Motor neuron (in vitro differentiated cells): ENCODE results near the gene PADI1. TPM values are rescaled to one million over a fixed set of nuclear protein-coding genes. Genes with fewer than 3 reads are reported as not detected.

Experiments used
- ATAC-seq, 8 experiments: fragments of 200-7000 bp; cut with Tn5 transposase; replicated peaks in 6 of 8; 2 replicates each; pipeline ENCODE4 v1.8.0; 2021; ENCODE audit warnings: mild to moderate bottlenecking in 8 of 8, moderate library complexity in 8 of 8
- H3K27ac ChIP-seq, 2 donors: fragments of 250-450 bp; sonication (Bioruptor Pico); 2 replicates each; pipeline ENCODE4 v1.9.0; 2021; ENCODE audit warnings: antibody characterized with exemption in 2 of 2, mild to moderate bottlenecking in 2 of 2, moderate library complexity in 1 of 2
- H3K4me1 ChIP-seq, 2 donors: fragments of 250-450 bp; sonication (Bioruptor Pico); replicated peaks in 1 of 2; 2 replicates each; pipeline ENCODE4 v1.6.1; 2021; ENCODE audit warnings: antibody characterized with exemption in 2 of 2, mild to moderate bottlenecking in 2 of 2, moderate library complexity in 1 of 2
- H3K4me3 ChIP-seq, 5 donors: fragments of 250-450 bp; sonication (Bioruptor Pico); 2 replicates each; pipeline ENCODE4 v1.9.0; 2021; ENCODE audit warnings: antibody characterized with exemption in 5 of 5, mild to moderate bottlenecking in 5 of 5, moderate library complexity in 4 of 5
- WGBS, 10 experiments: fragments of 450-650 bp; shearing (Covaris generic); methylation state at CpG; one replicate each; pipeline ENCODE4 v1.0.0; 2022; 5-methylcytosine and 5-hydroxymethylcytosine counted together
- in situ Hi-C, 9 experiments: fragments of 400-800 bp; cut with MboI; loops; one replicate each; pipeline ENCODE4 v1.15.0; 2021; ENCODE audit warnings: low sequenced_read_pairs in 9 of 9, low pct_unique_long_range_greater_than_20kb in 2 of 9; ENCODE audit not compliant: unreplicated experiment in 9 of 9
- total RNA-seq, 8 experiments: library from RNA; unstranded; fragments of 300-600 nt; gene quantifications; 2 replicates each; pipeline versions ENCODE4 v1.2.3 to v1.2.4, GENCODE V29; 2022

PADI1 gene
- total RNA-seq, 8 experiments from 2014 or later = 0.05 to 1.1 (median 0.29) TPM; not detected in 1

DNA sequence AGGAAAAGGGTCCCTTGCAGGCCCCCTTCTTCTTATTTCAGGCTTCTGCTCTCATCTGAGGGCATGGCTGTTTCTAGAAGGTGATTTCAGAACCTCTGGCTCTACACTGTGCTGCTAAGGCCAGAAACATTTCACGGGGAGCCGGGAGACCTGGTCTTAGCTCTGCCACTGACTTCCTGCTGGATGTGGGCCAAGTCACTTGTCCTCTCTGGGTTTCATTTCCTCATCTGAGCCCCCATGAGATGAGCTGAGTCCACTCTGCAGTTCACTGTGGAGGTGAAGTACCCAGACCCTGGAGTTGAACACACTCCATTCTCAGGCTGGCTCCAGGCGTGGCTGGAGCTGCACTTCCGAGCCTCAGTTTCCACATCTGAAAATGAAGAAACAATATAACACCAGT is 2.1 kb downstream of the PADI1 start:
- 25 to 94% (median 60%) methylated on average over 2 to 3 of the region's 4 CpGs; no CpG with 5 or more reads in 5 of the 10 experiments for WGBS, 10 experiments
- Histone ChIP-seq H3K27ac (no peak overlapping the region), H3K4me1 (peaks cover 5 to 16% of the 10 kb centered on the region in 2 donors), H3K4me3 (no peak overlapping the region)
- no peak for ATAC-seq
- in situ Hi-C loops = no loop called here

DNA sequence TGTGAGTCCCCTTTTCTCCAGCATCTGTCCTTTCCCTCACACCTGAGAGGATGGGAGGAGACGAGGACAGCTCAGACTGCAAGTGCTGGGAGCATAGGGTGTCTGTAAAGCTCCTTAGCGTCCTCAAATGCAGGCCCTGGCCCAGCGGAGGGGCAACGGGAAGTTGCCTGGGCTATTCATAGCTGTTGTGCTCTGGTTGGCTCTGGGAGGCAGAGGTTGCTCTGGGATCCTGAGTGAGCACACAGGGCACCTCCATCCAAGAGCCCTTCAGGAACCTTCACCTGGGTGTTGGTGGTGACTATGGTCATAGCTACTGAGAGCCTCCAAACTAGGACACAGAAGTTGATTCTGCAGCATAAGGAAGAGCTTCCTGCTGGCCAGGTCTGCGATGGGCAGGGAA is 2.6 kb downstream of the PADI1 start:
- in situ Hi-C loops = no loop called here
- Histone ChIP-seq H3K27ac (no peak overlapping the region), H3K4me1 (peaks cover 7 to 21% of the 10 kb centered on the region in 2 donors), H3K4me3 (no peak overlapping the region)
- WGBS, 10 experiments = 60 to 92% (median 85%) methylated on average over 2 to 4 of the region's 5 CpGs; no CpG with 5 or more reads in 6 of the 10 experiments
- ATAC-seq = peak in 1 of 8 experiments; percentile 2

DNA sequence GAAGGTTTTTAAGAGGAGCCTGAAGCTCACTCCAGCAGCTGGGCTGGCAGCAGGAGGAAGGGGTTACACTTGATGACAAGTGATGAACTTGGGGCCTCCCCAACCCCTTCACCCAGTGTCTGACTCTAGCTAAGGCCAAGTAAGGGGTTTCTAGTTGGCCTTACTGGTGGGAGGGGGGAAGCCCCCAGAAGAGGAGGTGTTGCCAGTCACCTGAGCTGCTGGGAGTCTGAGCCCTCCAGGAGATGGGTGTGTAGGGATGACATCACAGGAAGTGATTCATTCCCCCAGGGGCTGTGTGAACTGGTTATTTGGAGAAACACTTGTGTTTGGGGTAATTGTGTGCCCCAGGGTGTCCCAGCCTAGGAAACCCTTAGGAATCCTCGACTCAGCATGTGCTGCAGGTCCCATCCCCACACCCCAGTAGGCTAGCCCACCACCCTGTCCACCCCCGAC is 3.1 kb downstream of the PADI1 start:
- WGBS, 10 experiments = 0% methylated on average over 1 of the region's 2 CpGs; no CpG with 5 or more reads in 9 of the 10 experiments
- no peak overlapping the region for H3K4me3 ChIP-seq
- in situ Hi-C loops = no loop called here
- no peak overlapping the region for H3K27ac ChIP-seq
- ATAC-seq = peak; percentile 25 to 85 (median 63)
- H3K4me1 ChIP-seq = peaks cover 10 to 26% of the 10 kb centered on the region in 2 donors

DNA sequence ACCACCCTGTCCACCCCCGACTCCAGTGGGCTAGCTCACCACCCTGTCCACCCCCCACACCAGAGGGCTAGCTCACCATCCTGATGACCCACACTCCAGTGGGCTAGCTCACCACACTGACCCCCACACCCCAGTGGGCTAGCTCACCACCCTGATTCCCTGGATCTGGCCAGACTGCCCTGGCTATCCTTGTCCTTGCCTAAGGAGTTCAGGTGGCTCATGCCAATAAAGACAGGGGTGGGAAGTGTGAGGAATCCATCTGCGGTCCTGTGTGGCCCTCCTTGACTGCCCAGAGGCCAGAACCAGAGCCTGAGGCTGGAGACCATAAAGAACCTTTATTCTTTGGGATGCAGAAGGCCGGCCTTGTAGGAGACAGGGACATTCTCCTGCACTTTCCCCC is 3.6 kb downstream of the PADI1 start:
- peaks cover 14 to 31% of the 10 kb centered on the region in 2 donors for H3K4me1 ChIP-seq
- no peak for ATAC-seq
- no peak overlapping the region for H3K27ac ChIP-seq
- in situ Hi-C loops = no loop called here
- 100% methylated on average over 1 of the region's 3 CpGs; no CpG with 5 or more reads in 6 of the 10 experiments for WGBS, 10 experiments
- no peak overlapping the region for H3K4me3 ChIP-seq

DNA sequence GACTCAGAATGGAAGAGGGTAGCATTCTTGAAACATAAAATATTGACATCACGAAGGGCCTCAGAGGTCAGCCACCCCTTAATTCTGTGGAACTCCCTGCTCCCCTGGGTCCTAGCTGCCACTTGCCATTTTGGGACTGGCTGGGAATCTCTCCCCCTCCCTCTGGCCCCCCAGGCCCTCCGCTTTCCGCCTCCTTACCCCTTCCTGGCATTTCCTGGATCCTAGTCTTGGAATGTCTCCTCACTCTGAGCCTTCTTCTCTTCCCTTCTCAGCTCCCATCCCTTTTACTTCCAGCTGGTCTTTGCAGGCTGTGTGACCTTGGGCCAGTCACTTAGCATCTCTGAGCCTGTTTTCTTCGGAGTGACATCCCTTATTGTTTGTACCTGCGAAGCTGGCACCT is 4.5 kb downstream of the PADI1 start:
- Histone ChIP-seq H3K27ac (no peak overlapping the region), H3K4me1 (peaks cover 14 to 35% of the 10 kb centered on the region in 2 donors), H3K4me3 (no peak overlapping the region)
- in situ Hi-C loops = no loop called here
- no peak for ATAC-seq
- WGBS, 10 experiments = 40 to 100% (median 75%) methylated on average over 1 to 5 of the region's 5 CpGs; no CpG with 5 or more reads in 1 of the 10 experiments

DNA sequence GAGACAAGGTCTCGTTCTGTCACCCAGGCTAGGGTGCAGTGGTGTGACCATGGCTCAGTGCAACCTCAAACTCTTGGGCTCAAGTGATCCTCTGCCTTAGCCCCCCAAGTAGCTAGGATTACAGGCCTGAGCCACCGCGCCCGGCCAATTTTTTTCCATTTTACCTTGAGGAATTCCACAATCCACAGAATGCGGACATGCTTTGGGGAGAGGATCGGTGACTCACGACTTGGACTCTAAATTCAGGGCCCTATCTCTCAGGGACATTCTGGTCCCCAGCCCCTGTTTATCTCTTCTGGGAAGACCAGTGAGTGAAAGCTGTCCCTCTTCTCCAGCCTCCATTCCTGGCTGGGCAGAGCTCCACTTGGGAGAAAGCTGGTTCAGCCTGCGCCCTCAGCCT is 5.2 kb downstream of the PADI1 start:
- Histone ChIP-seq H3K27ac (no peak overlapping the region), H3K4me1 (peaks cover 14 to 35% of the 10 kb centered on the region in 2 donors), H3K4me3 (no peak overlapping the region)
- in situ Hi-C loops = no loop called here
- WGBS, 10 experiments = 69 to 100% (median 91%) methylated on average over 1 to 8 of the region's 8 CpGs; no CpG with 5 or more reads in 2 of the 10 experiments
- ATAC-seq = no peak

DNA sequence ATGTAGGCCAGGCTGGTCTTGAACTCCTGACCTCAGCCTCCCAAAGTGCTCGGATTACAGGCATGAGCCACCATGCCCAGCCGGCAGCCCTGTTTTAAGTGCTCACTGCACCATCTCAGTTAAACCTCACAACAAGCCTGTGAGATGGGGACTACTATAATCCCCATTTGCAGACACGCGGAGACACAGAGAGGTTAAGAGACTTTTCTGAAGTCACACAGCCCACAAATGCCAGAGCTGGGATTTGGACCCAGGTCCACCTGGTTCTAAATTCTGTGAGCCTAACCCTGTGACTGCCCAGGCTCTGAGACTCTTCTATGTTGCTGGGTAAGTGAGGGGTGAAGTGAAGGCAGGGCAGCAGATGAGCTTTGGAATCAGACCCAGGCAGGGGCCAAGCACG is 6.4 kb downstream of the PADI1 start:
- WGBS, 10 experiments = 82 to 100% (median 100%) methylated on average over 1 to 5 of the region's 5 CpGs; no CpG with 5 or more reads in 1 of the 10 experiments
- Histone ChIP-seq H3K4me3 (no peak overlapping the region), H3K27ac (no peak overlapping the region), H3K4me1 (peaks cover 14 to 31% of the 10 kb centered on the region in 2 donors)
- ATAC-seq = no peak
- in situ Hi-C loops = no loop called here

DNA sequence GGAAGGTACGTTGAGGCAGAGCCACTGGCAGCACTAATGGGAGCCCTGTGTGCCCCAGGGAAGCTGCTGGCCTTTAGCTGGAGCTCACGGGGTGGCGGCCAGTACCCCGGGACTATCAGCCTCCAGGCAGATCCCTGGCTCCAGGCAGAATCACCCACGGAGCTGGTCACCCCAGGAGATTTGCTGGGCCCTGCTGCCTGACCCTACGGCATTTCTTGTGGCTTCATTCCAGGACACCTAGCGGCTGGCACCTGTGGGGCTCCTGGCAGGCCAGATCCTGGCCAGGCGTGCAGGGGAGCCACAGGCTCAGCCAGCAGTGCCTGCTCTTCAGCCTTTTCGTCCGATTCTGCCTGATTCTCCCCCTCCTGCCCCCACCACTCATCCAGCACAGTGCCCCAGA is 7.1 kb downstream of the PADI1 start:
- no peak overlapping the region for H3K27ac ChIP-seq
- 40 to 92% (median 84%) methylated on average over 1 to 5 of the region's 10 CpGs; no CpG with 5 or more reads in 4 of the 10 experiments for WGBS, 10 experiments
- ATAC-seq = no peak

DNA sequence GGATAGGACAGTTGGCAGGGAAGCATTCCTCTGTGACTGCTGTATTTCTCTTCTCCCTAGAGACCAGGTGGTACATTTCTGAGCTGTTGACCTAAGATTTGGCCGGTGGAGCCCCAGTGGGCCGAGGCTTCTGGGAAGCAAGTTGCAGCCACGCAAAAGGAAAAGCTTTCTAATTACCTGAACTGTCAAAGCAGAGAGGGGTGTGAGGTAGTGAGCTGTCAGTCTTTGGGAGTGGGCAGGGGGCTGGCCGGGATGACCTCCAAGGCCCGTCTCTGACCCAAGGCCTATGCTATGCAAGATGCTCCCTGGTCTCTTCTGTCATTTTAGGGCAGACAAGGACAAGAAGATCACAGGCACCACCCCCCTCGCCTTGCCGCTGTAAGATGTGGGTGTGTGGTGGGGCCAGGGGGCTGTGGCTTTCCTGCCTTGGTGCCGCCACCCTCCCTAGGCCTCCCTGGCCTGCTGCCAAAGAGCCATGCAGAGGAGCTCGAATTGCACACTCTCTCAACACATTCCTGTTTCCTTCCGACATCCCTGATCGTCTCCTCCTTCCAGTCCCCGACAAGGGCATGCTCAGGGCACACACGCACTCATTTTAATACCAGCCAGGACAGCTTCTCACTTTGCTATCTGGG is 7.7 kb downstream of the PADI1 start:
- Histone ChIP-seq H3K4me1 (peaks cover 14 to 31% of the 10 kb centered on the region in 2 donors), H3K4me3 (no peak overlapping the region), H3K27ac (no peak overlapping the region)
- in situ Hi-C loops = no loop called here
- ATAC-seq = peak; percentile 73 to 82 (median 77)
- 10 to 40% (median 26%) methylated on average over 2 to 7 of the region's 13 CpGs; no CpG with 5 or more reads in 4 of the 10 experiments for WGBS, 10 experiments

More for the DNA sequence above, 7.1 kb downstream of the PADI1 start:
- Histone ChIP-seq H3K4me1 (peaks cover 14 to 31% of the 10 kb centered on the region in 2 donors), H3K4me3 (no peak overlapping the region)
- in situ Hi-C loops = no loop called here

DNA sequence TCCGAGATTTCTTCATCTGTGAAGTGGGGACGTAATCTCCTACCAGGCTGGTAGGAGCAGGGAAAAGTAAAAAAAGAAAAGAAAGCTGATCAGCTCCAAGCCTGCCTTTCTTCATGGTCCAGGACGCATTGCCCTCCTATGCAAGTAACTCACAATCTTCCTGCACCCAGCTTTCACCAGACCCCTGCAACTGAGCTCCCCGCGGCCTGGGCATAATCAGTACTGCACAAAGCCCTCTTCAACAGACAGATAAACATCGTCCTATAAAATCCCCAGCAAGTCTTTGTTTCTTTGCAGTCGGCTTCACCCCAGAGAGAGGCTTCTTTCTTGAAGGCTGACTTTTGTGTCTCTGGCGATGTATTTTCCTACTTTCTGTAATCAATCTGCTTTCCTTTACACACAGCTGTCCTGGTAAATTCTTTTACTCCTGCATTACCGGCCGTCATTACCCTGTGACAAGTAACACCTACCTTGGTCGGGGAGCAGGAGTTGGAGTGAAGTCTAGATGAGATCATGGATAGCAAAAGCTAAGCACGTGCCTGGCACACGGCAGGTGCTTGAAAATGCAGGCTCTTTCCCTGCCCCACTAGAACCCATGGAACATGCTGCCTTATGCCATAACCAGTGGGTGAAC is 8.3 kb downstream of the PADI1 start:
- Histone ChIP-seq H3K27ac (peak overlapping the region in 1 of 2 donors; percentile 20), H3K4me1 (peaks cover 14 to 31% of the 10 kb centered on the region in 2 donors), H3K4me3 (no peak overlapping the region)
- WGBS, 10 experiments = 41 to 87% (median 56%) methylated on average over 3 to 13 of the region's 13 CpGs; no CpG with 5 or more reads in 2 of the 10 experiments
- in situ Hi-C loops = no loop called here
- ATAC-seq = peak in 6 of 8 experiments; percentile 13 to 43 (median 29)

DNA sequence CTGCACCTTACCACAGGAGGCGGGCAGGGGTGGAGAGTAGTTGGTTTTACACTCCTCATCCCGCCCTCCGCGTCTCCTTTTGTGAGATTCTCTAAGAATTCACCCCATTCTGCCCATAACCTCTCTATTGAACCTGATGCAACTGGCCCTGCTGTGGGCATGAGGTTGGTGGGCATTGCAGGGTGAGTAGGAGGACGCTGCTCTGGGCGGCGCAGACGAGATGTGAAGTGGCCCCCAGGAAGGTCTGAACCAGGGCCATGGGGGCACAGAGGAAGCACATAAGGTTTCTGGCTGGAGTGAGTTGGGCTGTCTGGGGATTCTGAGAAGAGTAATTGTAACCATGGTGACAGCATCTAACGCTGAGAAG is 8.8 kb downstream of the PADI1 start:
- in situ Hi-C loops = no loop called here
- 0 to 92% (median 80%) methylated on average over 1 to 9 of the region's 9 CpGs; no CpG with 5 or more reads in 5 of the 10 experiments for WGBS, 10 experiments
- no peak for ATAC-seq
- H3K27ac ChIP-seq = no peak overlapping the region
- H3K4me3 ChIP-seq = no peak overlapping the region
- H3K4me1 ChIP-seq = peaks cover 14 to 30% of the 10 kb centered on the region in 2 donors

DNA sequence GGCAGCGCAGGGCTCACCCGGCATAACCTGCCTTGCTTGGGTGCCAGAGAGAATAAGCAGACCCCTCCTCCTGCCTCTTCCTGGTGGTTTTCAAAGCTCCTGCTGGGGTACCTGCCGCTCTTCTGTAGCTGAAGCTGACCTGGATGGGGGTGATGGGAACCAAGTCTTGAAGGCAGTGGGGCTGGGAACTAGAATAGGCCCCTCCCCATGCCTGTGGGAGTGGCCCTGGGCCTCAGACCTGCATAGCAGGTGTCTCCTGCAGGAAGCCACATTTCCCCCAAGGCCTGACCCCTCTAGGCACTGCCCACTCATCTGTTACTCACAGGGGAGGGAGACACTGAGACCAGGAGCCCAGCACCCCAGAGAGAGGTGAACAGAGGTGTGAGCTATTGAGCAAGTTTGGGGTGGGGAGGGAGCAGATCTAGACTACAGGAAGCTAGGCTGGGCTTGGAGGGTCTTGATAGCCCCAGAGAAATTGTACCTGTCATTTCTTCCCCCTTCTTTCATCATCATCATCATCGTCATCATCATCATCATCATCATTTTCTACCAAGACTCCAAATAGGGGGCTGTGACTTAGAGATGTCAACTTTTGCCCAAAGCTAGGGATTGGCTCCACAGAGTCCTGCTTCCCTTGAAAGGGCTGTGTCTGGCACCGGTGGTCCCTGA is 10.1 kb downstream of the PADI1 start:
- 50 to 100% (median 93%) methylated on average over 1 to 3 of the region's 5 CpGs; no CpG with 5 or more reads in 3 of the 10 experiments for WGBS, 10 experiments

DNA sequence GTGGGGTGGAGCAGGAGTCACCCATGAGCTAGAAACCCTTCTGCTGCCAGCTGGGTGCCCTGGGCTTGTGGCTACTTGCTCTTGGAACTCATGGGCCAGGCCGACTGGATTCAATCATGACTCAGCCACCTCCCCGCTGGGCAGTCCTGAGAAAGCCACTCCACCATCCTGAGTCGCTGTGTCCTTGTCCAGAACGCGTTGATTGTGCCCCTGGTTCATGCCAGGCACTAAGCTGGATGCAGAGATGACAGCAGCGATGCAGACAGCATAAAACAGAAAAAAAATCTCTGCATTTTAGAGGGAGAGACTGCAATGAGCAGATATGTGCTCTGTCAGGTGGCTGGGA is 10.6 kb downstream of the PADI1 start:
- no peak overlapping the region for H3K27ac ChIP-seq
- peaks cover 10 to 21% of the 10 kb centered on the region in 2 donors for H3K4me1 ChIP-seq
- in situ Hi-C loops = no loop called here
- no peak for ATAC-seq
- no peak overlapping the region for H3K4me3 ChIP-seq
- WGBS, 10 experiments = 40 to 100% (median 93%) methylated on average over 1 to 6 of the region's 6 CpGs; no CpG with 5 or more reads in 3 of the 10 experiments

More for the DNA sequence above, 10.1 kb downstream of the PADI1 start:
- Histone ChIP-seq H3K27ac (no peak overlapping the region), H3K4me3 (no peak overlapping the region), H3K4me1 (peaks cover 10 to 21% of the 10 kb centered on the region in 2 donors)
- ATAC-seq = no peak
- in situ Hi-C loops = no loop called here
